K562 (cell line): ENCODE measurements around the gene GJE1. TPM values are rescaled to one million over a fixed set of nuclear protein-coding genes. Genes with fewer than 3 reads are reported as not detected.

Source experiments
- ADNP ChIP-seq: fragments of 200-800 bp; sonication (Bioruptor generic); IDR thresholded peaks from 2 replicates; pipeline ENCODE4 v1.6.1; 2016; ENCODE audit warnings: missing genetic modification characterization, missing compliant biosample characterization
- ETS2 ChIP-seq: IDR thresholded peaks from 2 replicates; pipeline ENCODE4 v1.6.1; 2016; ENCODE audit warnings: borderline replicate concordance, missing genetic modification characterization, mild to moderate bottlenecking, moderate library complexity, missing compliant biosample characterization; ENCODE audit not compliant: poor library complexity, severe bottlenecking
- FOXM1 ChIP-seq, 2 experiments: fragments of 450-650 bp in 1 of 2; sonication (generic) in 1 of 2; formaldehyde crosslinking in 1 of 2; IDR thresholded peaks; 2 replicates each; pipeline versions ENCODE4 v1.6.1 to v1.9.0; 2017 to 2022; ENCODE audit warnings: low read depth in 2 of 2, mild to moderate bottlenecking in 2 of 2, missing genetic modification reagents in 1 of 2, moderate library complexity in 1 of 2
- HMG20B ChIP-seq: fragments of 250-450 bp; sonication (Bioruptor Pico); IDR thresholded peaks from 2 replicates; pipeline ENCODE4 v1.5.0; 2021; ENCODE audit warnings: mild to moderate bottlenecking
- IFI16 ChIP-seq: fragments of 250-450 bp; sonication (Bioruptor Pico); IDR thresholded peaks from 2 replicates; pipeline ENCODE4 v2.1.2; 2022; ENCODE audit warnings: mild to moderate bottlenecking, inconsistent platforms
- KLF10 ChIP-seq: fragments of 250-450 bp; sonication (Bioruptor Pico); IDR thresholded peaks from 2 replicates; pipeline ENCODE4 v1.6.1; 2021; ENCODE audit warnings: matching md5 sums
- LEF1 ChIP-seq: fragments of 450-650 bp; IDR thresholded peaks from 2 replicates; pipeline ENCODE4 v1.6.1; 2016; ENCODE audit warnings: mild to moderate bottlenecking
- MCM7 ChIP-seq, 2 experiments: fragments of 450-650 bp; IDR thresholded peaks; 2 replicates each; pipeline ENCODE4 v1.6.1; 2016 to 2018
- NBN ChIP-seq: fragments of 450-650 bp; IDR thresholded peaks from 2 replicates; pipeline ENCODE4 v1.6.1; 2016; ENCODE audit warnings: low read depth, mild to moderate bottlenecking
- NFYB ChIP-seq: IDR thresholded peaks from 2 replicates; pipeline ENCODE4 v1.6.1; 2011; ENCODE audit warnings: mild to moderate bottlenecking, moderate library complexity; ENCODE audit not compliant: insufficient read length; ENCODE audit errors: extremely low read depth
- OTX1 ChIP-seq: fragments of 450-650 bp; formaldehyde crosslinking; IDR thresholded peaks from 2 replicates; pipeline ENCODE4 v1.4.0; 2022; ENCODE audit warnings: mild to moderate bottlenecking
- PCBP1 ChIP-seq: fragments of 200-400 bp; formaldehyde crosslinking; IDR thresholded peaks from 2 replicates; pipeline ENCODE4 v1.6.1; 2018; ENCODE audit warnings: mild to moderate bottlenecking, low read depth, low read length; ENCODE audit not compliant: poor library complexity, severe bottlenecking
- PCBP2 ChIP-seq: fragments of 200-400 bp; formaldehyde crosslinking; IDR thresholded peaks from 2 replicates; pipeline ENCODE4 v1.6.1; 2018; ENCODE audit warnings: low read length, low read depth, mild to moderate bottlenecking, moderate library complexity; ENCODE audit not compliant: poor library complexity, severe bottlenecking
- POLR2AphosphoS2 ChIP-seq: IDR thresholded peaks from 2 replicates; pipeline ENCODE4 v1.6.1; 2012; ENCODE audit warnings: low read length, improper control_type of control experiment
- TGIF2 ChIP-seq: sonication (generic); formaldehyde crosslinking; IDR thresholded peaks from 2 replicates; pipeline ENCODE4 v1.8.1; 2022; ENCODE audit warnings: mild to moderate bottlenecking, missing genetic modification reagents, moderate library complexity
- TOE1 ChIP-seq, 2 experiments: fragments of 450-650 bp in 1 of 2; sonication (generic) in 1 of 2; formaldehyde crosslinking in 1 of 2; IDR thresholded peaks; 2 replicates each; pipeline versions ENCODE4 v1.7.1 to v1.8.0; 2016 to 2022; ENCODE audit warnings: borderline replicate concordance in 2 of 2, mild to moderate bottlenecking in 2 of 2, antibody characterized with exemption in 1 of 2, inconsistent platforms in 1 of 2, low read depth in 1 of 2, missing genetic modification reagents in 1 of 2, moderate library complexity in 1 of 2
- ZNF12 ChIP-seq: sonication (generic); formaldehyde crosslinking; IDR thresholded peaks from 2 replicates; pipeline ENCODE4 v1.4.0; 2020; ENCODE audit warnings: mild to moderate bottlenecking, missing genetic modification reagents
- ZNF253 ChIP-seq: fragments of 250-450 bp; sonication (Bioruptor Pico); conservative IDR thresholded peaks from 2 replicates; pipeline ENCODE4 v1.6.1; 2021; ENCODE audit warnings: mild to moderate bottlenecking
- ZNF644 ChIP-seq: fragments of 200-800 bp; sonication (Bioruptor generic); IDR thresholded peaks from 2 replicates; pipeline ENCODE4 v1.6.1; 2016; ENCODE audit warnings: low read depth, missing genetic modification characterization, missing compliant biosample characterization
- ZZZ3 ChIP-seq: fragments of 450-650 bp; IDR thresholded peaks from 2 replicates; pipeline ENCODE4 v1.6.1; 2016; ENCODE audit warnings: antibody characterized with exemption, mild to moderate bottlenecking, moderate library complexity
- polyA plus RNA-seq, 8 experiments: library from polyadenylated mRNA; depleted of rRNA in 4 of 8; stranded (reverse) in 5 of 8; unstranded in 3 of 8; fragments of >200 nt; fragmentation: Nextera tagmentation in 2 of 8; fragmentation: Illumina TruSeq in 1 of 8; extraction: Ambion mirVana in 2 of 8; extraction: Trizol in 1 of 8; gene quantifications; 2 replicates each; pipeline versions ENCODE4 v1.2.1 to v1.2.3, GENCODE V29; 2011 to 2014; ENCODE audit warnings: inconsistent platforms in 1 of 8, missing spikeins in 1 of 8
- total RNA-seq, 7 experiments: library from RNA; depleted of rRNA in 6 of 7; stranded (reverse); fragments of >200 nt in 6 of 7; fragmentation: Illumina TruSeq in 2 of 7; extraction: Trizol in 2 of 7; gene quantifications; 2 replicates each; pipeline versions ENCODE4 v1.2.1 to v1.2.3, GENCODE V29; 2011 to 2021; ENCODE audit warnings: low replicate concordance in 1 of 7
- TF ChIP-seq, protein P1 (sequence below): sonication (generic); formaldehyde crosslinking; IDR thresholded peaks from 2 replicates; pipeline ENCODE4 v1.8.0; 2022; ENCODE audit warnings: mild to moderate bottlenecking, missing genetic modification reagents
- TF ChIP-seq, protein P2 (sequence below): fragments of 450-650 bp; formaldehyde crosslinking; IDR thresholded peaks from 2 replicates; pipeline ENCODE4 v1.4.0; 2020; ENCODE audit warnings: mild to moderate bottlenecking, mixed read lengths
- TF ChIP-seq, protein P3 (sequence below): sonication (generic); formaldehyde crosslinking; IDR thresholded peaks from 2 replicates; pipeline ENCODE4 v1.9.0; 2022; ENCODE audit warnings: mild to moderate bottlenecking, missing genetic modification reagents
- TF ChIP-seq, protein P4 (sequence below): fragments of 450-650 bp; formaldehyde crosslinking; IDR thresholded peaks from 2 replicates; pipeline ENCODE4 v1.4.0; 2022; ENCODE audit warnings: mild to moderate bottlenecking, moderate library complexity

The GJE1 gene
- total and polyA plus RNA-seq, 9 of the 15 experiments (the other 6 are each of a cell fraction or from before 2014, with no cell fraction given), result not detected

DNA sequence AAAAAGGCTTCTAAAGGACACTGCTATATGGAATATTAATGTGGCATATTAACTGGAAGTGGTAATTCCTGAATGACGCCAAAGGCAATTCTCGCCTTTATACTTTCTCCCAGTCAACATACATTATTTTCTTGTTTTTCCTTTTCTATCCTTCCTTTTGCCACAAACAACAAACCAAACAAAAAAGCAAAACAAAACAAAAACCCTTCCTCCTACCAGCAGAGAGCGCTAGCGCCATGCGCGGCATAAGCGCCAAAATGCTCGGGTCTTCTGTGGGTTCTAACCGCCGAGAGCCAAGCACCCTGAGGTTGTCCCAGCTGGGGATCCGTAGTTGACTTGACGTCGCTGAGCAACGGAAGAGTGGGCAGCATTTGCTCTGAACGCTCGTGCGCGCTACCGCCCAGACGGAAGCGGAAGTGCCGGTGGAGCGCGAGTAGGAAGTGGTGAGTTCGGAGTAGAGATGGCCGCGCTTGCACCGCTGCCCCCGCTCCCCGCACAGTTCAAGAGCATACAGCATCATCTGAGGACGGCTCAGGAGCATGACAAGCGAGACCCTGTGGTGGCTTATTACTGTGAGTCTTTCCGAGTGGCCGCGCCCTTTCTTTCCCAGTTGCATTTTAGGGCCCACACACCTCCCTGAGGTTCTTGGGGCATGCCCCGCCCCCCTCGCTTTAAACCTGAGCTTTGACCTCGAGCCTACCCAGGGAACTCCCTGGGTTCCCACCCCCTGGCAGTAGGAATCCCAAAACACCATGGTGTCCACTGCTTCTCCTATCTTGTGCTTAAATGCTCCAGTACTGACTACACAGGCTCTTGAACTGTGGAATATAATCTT lies 14.3 kb downstream of the GJE1 start, which contains the start of the genes NMBR and VTA1 (continued):
- TF ChIP-seq, protein P1, sequence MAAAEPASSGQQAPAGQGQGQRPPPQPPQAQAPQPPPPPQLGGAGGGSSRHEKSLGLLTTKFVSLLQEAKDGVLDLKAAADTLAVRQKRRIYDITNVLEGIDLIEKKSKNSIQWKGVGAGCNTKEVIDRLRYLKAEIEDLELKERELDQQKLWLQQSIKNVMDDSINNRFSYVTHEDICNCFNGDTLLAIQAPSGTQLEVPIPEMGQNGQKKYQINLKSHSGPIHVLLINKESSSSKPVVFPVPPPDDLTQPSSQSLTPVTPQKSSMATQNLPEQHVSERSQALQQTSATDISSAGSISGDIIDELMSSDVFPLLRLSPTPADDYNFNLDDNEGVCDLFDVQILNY (CRISPR knock-in tag), result no peak
- TF ChIP-seq, protein P2, sequence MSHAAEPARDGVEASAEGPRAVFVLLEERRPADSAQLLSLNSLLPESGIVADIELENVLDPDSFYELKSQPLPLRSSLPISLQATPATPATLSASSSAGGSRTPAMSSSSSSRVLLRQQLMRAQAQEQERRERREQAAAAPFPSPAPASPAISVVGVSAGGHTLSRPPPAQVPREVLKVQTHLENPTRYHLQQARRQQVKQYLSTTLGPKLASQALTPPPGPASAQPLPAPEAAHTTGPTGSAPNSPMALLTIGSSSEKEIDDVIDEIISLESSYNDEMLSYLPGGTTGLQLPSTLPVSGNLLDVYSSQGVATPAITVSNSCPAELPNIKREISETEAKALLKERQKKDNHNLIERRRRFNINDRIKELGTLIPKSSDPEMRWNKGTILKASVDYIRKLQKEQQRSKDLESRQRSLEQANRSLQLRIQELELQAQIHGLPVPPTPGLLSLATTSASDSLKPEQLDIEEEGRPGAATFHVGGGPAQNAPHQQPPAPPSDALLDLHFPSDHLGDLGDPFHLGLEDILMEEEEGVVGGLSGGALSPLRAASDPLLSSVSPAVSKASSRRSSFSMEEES (CRISPR knock-in tag), result no peak
- TF ChIP-seq NBN (peak; percentile 94), ADNP (tag) (peak; percentile 50; the same call in 1 of the 2 replicates), PCBP1 (no peak), ZNF253 (CRISPR knock-in tag) (no peak), FOXM1 (IDR thresholded peaks at IDR 0.05; ENCODE audit: low read depth) (peak; percentile 88), FOXM1 (CRISPR knock-in tag; IDR thresholded peaks at IDR 0.05; ENCODE audit: low read depth) (peak; percentile 72; the same call in 1 of the 2 replicates), POLR2AphosphoS2 (no peak), PCBP2 (no peak), TGIF2 (CRISPR knock-in tag) (no peak), ZZZ3 (peak; percentile 62; the same call in 1 of the 2 replicates), ZNF644 (tag) (no peak), IFI16 (CRISPR knock-in tag) (no peak), MCM7 (IDR thresholded peaks at IDR 0.05) (peak in 1 of 2 experiments; percentile 89; a peak in 1 of 4 replicates), KLF10 (CRISPR knock-in tag) (0 out of 2 replicates have a peak, but pooled peaks have one; percentile 19), TOE1 (IDR thresholded peaks at IDR 0.05; ENCODE audit: borderline replicate concordance) (peak; percentile 88), TOE1 (CRISPR knock-in tag; IDR thresholded peaks at IDR 0.05; ENCODE audit: borderline replicate concordance, low read depth) (no peak), ZNF12 (CRISPR knock-in tag) (0 out of 2 replicates have a peak, but pooled peaks have one; percentile 43), NFYB (no peak), ETS2 (tag) (no peak), OTX1 (CRISPR knock-in tag) (no peak), LEF1 (0 out of 2 replicates have a peak, but pooled peaks have one; percentile 31), HMG20B (CRISPR knock-in tag) (no peak)
- TF ChIP-seq, protein P3, sequence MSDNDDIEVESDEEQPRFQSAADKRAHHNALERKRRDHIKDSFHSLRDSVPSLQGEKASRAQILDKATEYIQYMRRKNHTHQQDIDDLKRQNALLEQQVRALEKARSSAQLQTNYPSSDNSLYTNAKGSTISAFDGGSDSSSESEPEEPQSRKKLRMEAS (CRISPR knock-in tag), result peak; percentile 93
- TF ChIP-seq, protein P4, sequence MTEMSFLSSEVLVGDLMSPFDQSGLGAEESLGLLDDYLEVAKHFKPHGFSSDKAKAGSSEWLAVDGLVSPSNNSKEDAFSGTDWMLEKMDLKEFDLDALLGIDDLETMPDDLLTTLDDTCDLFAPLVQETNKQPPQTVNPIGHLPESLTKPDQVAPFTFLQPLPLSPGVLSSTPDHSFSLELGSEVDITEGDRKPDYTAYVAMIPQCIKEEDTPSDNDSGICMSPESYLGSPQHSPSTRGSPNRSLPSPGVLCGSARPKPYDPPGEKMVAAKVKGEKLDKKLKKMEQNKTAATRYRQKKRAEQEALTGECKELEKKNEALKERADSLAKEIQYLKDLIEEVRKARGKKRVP (CRISPR knock-in tag), result no peak
